AG09319 (cell line): ENCODE measurements around the gene SLC25A11.

Source experiments
- DNase-seq: peaks from one replicate; pipeline ENCODE4 v3.0.0-alpha.2; 2010; ENCODE audit warnings: low read depth; ENCODE audit errors: extremely low read depth
- CTCF ChIP-seq: IDR thresholded peaks from 2 replicates; pipeline ENCODE4 v1.5.1; 2011; ENCODE audit warnings: low read depth, mild to moderate bottlenecking, inconsistent platforms, low read length, moderate library complexity

SLC25A11 gene

GRCh38 chr17:4939796-4940554, at the start of gene SLC25A11, which contains the start of gene RNF167:
TSS of gene SLC25A11 (minus strand) at chr17:4940046. CDS start at chr17:4939910, 136 bp downstream.
TSS of gene RNF167 (plus strand) at chr17:4940268. CDS start at chr17:4940910, 642 bp downstream.
- TF ChIP-seq CTCF, result no peak
- DNase-seq, result peak; percentile 99

DNA sequence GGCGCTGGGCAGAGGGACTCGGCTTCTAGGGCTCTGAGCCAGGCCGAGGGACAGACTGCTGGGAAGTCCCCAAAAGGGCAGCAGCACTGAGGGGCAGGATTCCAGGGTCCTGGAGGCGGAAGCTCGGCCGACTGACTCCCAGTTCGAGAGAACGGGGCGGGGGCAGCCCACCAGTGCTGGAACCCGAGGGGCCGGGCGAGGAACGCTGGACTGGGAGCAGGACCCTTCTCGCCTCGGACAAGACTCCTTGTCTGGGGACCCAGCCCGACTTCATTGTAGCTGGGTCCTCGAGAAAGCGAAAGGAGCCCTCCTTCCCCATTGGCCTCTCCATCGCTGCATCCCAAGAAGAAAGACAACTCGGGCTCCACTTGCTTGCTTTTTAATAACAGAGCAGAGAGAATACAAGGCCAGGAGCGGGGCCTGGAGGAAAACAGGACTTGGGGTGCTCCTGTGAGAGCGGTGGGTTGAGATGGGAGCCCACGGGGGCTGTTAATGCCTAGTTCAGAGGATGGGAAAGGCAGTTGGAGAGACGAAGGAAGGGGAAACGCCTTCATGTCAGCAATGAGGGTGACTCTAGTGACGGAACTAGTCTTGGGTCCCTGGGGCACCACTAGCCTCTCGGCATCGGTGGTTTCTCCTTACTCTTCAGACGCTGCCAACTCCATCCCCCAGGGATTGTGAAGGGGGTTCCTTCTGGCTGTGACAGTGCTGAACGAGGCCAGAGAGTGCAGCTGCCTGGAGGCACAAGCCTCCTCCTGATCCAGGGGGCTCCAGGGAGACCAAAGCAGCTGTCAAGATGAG, 48.1 kb upstream of the SLC25A11 start:
- no peak for TF ChIP-seq CTCF
- no peak for DNase-seq

DNA sequence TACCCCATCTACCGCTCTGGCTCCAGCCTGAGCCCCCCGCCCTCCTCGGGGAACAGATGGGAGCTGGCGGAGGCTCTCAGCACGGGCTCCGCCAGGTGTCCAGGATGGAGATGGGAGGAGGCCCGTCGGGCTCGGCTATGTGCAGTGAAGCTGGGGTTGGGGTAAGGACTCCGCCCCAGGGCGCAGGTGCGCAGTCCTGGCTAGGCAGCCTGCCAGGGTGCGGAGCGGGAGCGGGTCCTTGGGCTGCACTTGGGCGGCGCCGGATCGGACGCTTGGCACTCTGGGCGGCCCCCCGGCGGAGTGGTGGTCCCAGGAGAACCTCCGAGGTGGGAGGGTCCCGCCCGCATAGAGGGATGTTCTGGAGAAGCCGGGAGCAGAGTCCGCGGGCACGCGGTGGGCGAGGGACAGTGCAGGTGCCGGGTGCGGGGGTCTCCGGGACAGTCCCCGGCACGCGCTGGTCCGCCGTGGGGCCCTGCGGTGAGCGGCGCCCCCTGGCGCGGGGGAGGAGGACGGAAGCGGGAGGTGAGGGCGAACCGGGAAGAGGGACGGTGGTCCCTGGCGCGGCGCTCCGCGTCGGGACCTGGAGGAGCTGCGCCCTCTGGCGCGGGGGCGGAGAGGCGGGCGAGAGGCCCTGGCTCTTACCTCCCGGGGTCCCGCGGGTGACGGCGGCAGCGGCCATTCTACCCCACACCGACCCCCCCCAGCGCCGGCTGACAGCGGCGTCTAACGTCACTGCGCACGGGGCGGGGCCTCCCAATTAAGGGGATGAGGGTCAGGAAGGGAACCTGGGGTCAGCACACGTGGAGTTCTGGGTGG, 47.3 kb upstream of the SLC25A11 start, which contains the start of gene CAMTA2:
Gene CAMTA2, minus strand, starts transcription at position 725 of the 816 bp plus-strand sequence. CDS start 1,453 bp downstream, outside the sequence.
- TF ChIP-seq CTCF, result peak; percentile 51
- no peak for DNase-seq

DNA sequence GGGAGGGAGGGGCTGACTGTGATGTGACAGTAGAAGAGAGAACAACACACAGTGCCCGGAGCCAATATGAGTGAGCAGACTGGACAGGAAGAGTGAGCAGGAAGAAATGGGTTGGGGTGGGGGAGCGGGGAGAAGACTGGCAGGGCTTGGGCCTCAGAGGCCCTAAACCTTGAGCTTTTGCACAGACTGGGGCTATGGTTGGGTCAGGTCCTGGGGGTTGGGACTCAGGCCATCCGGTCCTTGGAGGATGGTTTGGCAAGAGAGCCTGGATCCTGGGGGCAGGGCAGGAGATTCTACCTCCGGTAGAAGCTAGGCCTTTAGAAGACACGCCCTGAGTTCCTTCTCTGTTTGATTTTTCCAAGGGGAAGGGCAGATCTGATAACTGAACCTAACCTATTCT, 46.6 kb upstream of the SLC25A11 start:
- no peak for TF ChIP-seq CTCF
- DNase-seq, result no peak

GRCh38 chr17:4982305-4982704, 42.5 kb upstream of the SLC25A11 start:
- TF ChIP-seq CTCF, result no peak

DNA sequence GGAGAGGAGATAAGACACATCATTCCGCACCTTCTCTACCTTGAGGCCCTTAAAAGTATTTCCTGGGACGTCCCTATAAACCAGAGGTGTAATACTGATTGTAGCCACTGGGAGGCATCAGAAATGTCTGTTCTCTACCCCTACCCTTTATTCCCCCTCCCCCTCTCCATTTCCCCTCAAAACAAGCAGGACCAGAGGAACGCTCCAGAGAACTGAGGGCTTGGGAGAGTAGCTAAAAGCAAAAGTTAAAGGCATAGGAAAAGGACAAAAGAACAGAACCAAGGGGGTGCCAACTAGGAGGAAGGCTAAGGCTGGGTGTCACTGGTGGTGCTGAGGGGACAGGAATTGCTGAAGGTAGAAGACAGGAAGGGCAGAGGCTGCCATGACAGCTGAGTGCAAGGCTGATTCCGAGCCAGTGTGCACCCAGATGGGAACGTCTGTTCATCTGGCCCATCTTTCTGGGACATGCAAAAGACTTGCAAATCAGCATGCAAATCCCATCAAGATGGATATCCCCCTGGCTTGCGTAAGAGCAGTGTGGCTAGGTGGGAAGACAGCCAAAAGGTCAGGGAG, 40.9 kb upstream of the SLC25A11 start:
- no peak for DNase-seq
- peak; percentile 62 for TF ChIP-seq CTCF

More at GRCh38 chr17:4982305-4982704, 42.5 kb upstream of the SLC25A11 start:
- DNase-seq, result no peak
